ENCODE data around the gene HOXB4.
A peak's percentile ranks its signal among the peaks of the same experiment; 100 is the strongest.

DNA sequence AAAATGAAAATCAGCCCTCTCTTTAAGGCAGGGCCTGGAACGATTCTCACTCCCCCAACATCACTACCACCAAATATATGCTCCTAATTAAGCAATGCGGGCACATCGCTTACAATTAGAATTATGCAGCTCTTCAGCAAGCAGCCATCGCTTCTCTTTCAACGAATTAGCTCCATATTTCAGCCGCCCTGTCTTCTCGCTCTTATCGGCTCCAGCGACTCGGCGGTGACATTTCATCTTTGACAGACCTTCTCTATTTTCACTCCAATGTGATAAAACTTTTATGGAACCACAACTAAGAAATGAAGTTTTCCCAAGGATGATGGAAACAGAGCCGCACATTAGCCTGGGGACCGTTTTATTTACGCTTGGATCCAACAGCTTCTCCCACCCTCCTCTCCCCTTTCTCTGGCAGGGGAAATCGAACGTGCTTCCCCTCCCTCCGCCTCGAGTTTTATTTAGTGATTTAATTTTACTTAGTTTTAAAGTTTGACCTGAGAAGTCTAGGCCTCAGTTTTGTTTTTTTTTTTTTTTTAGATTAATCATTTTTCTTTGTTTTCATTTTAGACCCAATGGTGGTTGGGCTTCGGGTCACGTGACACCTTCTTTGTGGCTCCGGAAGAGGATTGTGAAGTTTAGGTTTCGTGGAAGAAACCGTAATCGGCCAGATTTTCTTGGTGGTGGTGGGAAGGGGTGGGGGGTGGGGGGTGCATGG is 30.2 kb downstream of the HOXB4 start:
- TF ChIP-seq USF2 (IDR thresholded peaks at IDR 0.05; ENCODE audit: low read depth, low read length) (peak; percentile 93), CTCF (conservative IDR thresholded peaks at IDR 0.05; ENCODE audit: low read depth, low read length) (no peak), CEBPB (IDR thresholded peaks at IDR 0.05; ENCODE audit: low read depth, low read length) (no peak), RFX5 (IDR thresholded peaks at IDR 0.05; ENCODE audit: low read depth, low read length) (no peak)
